Heart left ventricle (tissue), 16 donors: ENCODE results near the gene ADAMTS3. TPM values are rescaled to one million over a fixed set of nuclear protein-coding genes. Genes with fewer than 3 reads are reported as not detected.

Experiments
- ATAC-seq, 4 donors: fragments of 200-7000 bp; cut with Tn5 transposase; one replicate each; pipeline ENCODE4 v1.9.1; 2020 to 2022; ENCODE audit warnings: moderate library complexity in 4 of 4, mild to moderate bottlenecking in 3 of 4, moderate number of reproducible peaks in 1 of 4
- DNase-seq, 5 donors: peaks; one replicate each; pipeline ENCODE4 v3.0.0-alpha.2; 2020
- H3K27ac ChIP-seq, 12 donors: fragments of 200-600 bp; sonication (generic) in 4 of 12; one replicate each; pipeline versions ENCODE4 v1.5.0 to v1.8.0; 2016 to 2022; ENCODE audit warnings: mild to moderate bottlenecking in 2 of 12
- H3K27me3 ChIP-seq, 9 donors: fragments of 200-600 bp; sonication (generic) in 2 of 9; one replicate each; pipeline versions ENCODE4 v1.5.1 to v1.8.0; 2016 to 2022; ENCODE audit warnings: mild to moderate bottlenecking in 3 of 9
- H3K36me3 ChIP-seq, 9 donors: fragments of 200-600 bp; sonication (generic) in 2 of 9; one replicate each; pipeline versions ENCODE4 v1.5.0 to v1.8.0; 2018 to 2022; ENCODE audit warnings: mild to moderate bottlenecking in 2 of 9
- H3K4me1 ChIP-seq, 12 donors: fragments of 200-600 bp; sonication (generic) in 4 of 12; one replicate each; pipeline versions ENCODE4 v1.5.0 to v1.8.0; 2016 to 2022; ENCODE audit warnings: mild to moderate bottlenecking in 3 of 12
- H3K4me3 ChIP-seq, 12 donors: fragments of 200-600 bp; sonication (generic) in 4 of 12; one replicate each; pipeline versions ENCODE4 v1.5.0 to v1.8.0; 2017 to 2022; ENCODE audit warnings: mild to moderate bottlenecking in 9 of 12, moderate library complexity in 4 of 12
- H3K9me3 ChIP-seq, 12 donors: fragments of 200-600 bp; sonication (generic) in 4 of 12; one replicate each; pipeline versions ENCODE4 v1.5.0 to v1.8.0; 2016 to 2022; ENCODE audit warnings: mild to moderate bottlenecking in 1 of 12
- POLR2A ChIP-seq, 2 donors: fragments of 450-650 bp; IDR thresholded peaks; one replicate each; pipeline ENCODE4 v1.6.1; 2017; ENCODE audit warnings: antibody characterized with exemption in 2 of 2, mild to moderate bottlenecking in 2 of 2, moderate library complexity in 2 of 2
- WGBS, 4 donors: extraction: QIAGEN DNeasy Blood & Tissue Kit in 2 of 4; methylation state at CpG; one replicate each; pipeline versions ENCODE4 v1.1.5 to v1.1.7; 2013 to 2018; 5-methylcytosine and 5-hydroxymethylcytosine counted together
- intact Hi-C, 10 donors: fragments of 100-400 bp; cut with DNase I; formaldehyde crosslinking; loops; one replicate each; pipeline versions ENCODE4 v1.11.1 to v1.14.2; 2022
- polyA plus RNA-seq, 2 donors: library from polyadenylated mRNA; stranded (reverse); fragments of 200-250 nt; gene quantifications; one replicate each; pipeline ENCODE4 v1.2.3, GENCODE V29; 2013
- total RNA-seq, 9 donors: library from RNA; depleted of rRNA in 2 of 9; stranded (reverse); fragments of >200 nt in 2 of 9; fragmentation: NEBNext Ultra II Directional in 3 of 9; extraction: Animal tissue kit (Norgen Biotek cat#: 25700) in 3 of 9; gene quantifications; one replicate each; pipeline versions ENCODE4 v1.1.0 to v1.2.4, GENCODE V29; 2016 to 2023
- TF ChIP-seq, protein P1 (sequence below), 12 donors: fragments of 200-600 bp; sonication (generic) in 4 of 12; IDR thresholded peaks; one replicate each; pipeline versions ENCODE4 v1.5.0 to v1.8.0; 2018 to 2022; ENCODE audit warnings: antibody characterized with exemption in 12 of 12, mild to moderate bottlenecking in 5 of 12
- donor health status: ischemic (EF 13 %, LVEDD 7.1; RV severe dilation, severe dysfunction).
- donor health status: healthy with polysubstance abuse.
- donor health status: DM: no; HTN: yes; CAD: no.
- donor health status: DM: no; HTN: no; CAD: no.
- donor health status: ischemic (EF 25% LVEDD 6.9; RV normal size, moderate dysfunction).
- donor health status: ischemic (EF 25% LVEDD 5.7; RV mildly dilated, moderate dysfunction).
- donor health status: healthy.
- donor health status: DM: yes; HTN: yes; CAD: no.
- donor health status: ischemic (EF 35%, LVEDD 5.7; RV mildly dilated, moderate dysfunction).
- donor health status: nonischemic (EF 11% LVEDD 7.7; RV severe dilation, severe dysfunction).
- donor health status: DM: yes; HTN: yes; CAD: no.
- donor health status: PGD.
- donor health status: ischemic (EF 29% LVEDD 5.4; RV normal size, mild dysfunction).
- donor health status: nonischemic (EF 23%, LVEDD 6.1; RV moderate dilation, normal function).

ADAMTS3 gene
- total and polyA plus RNA-seq, 11 donors, result 0.08 to 3.3 (median 0.42) TPM; not detected in 1

DNA sequence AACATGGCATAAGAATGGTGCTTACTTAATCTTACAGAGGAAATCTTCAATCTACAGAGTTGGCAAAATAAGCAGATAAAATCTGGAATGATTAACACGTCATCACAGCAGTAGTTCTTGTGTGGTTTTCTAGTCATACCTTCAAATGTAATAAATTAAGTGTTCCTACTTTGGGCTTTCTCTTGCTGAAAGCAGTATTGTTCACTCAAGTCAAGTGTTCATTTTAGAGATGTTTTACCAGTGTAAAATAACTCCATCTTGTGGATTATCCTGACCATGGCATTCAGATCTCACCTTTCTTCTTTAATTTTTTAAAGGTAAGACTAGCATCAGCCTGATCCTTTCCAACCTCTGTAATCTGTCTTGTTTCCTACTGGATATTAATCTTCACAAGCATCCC is 72.9 kb downstream of the ADAMTS3 start:
- TF ChIP-seq, protein P1, sequence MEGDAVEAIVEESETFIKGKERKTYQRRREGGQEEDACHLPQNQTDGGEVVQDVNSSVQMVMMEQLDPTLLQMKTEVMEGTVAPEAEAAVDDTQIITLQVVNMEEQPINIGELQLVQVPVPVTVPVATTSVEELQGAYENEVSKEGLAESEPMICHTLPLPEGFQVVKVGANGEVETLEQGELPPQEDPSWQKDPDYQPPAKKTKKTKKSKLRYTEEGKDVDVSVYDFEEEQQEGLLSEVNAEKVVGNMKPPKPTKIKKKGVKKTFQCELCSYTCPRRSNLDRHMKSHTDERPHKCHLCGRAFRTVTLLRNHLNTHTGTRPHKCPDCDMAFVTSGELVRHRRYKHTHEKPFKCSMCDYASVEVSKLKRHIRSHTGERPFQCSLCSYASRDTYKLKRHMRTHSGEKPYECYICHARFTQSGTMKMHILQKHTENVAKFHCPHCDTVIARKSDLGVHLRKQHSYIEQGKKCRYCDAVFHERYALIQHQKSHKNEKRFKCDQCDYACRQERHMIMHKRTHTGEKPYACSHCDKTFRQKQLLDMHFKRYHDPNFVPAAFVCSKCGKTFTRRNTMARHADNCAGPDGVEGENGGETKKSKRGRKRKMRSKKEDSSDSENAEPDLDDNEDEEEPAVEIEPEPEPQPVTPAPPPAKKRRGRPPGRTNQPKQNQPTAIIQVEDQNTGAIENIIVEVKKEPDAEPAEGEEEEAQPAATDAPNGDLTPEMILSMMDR (IDR thresholded peaks at IDR 0.05), result peak in 1 of 12 donors; percentile 9
- no peak for TF ChIP-seq POLR2A (IDR thresholded peaks at IDR 0.05)
- no peaks in the 10 kb centered on the region for H3K27me3 ChIP-seq
- WGBS, 4 donors, result 58 to 83% (median 69%) methylated on average over 1 of the region's 1 CpG
- intact Hi-C loops, result no loop called here
- H3K4me3 ChIP-seq, result no peak overlapping the region
- no peaks in the 10 kb centered on the region for H3K4me1 ChIP-seq
- no peak for ATAC-seq
- H3K27ac ChIP-seq, result no peak overlapping the region
- no peaks in the 10 kb centered on the region for H3K36me3 ChIP-seq
- H3K9me3 ChIP-seq, result peaks cover 0 to 24% (median 1%) of the 10 kb centered on the region in 12 donors
- no peak for DNase-seq

GRCh38 chr4:72494156-72494555 is 74.9 kb downstream of the ADAMTS3 start:
- DNase-seq (no peak), ATAC-seq (no peak)
- intact Hi-C loops, result no loop called here
- no peaks in the 10 kb centered on the region for H3K4me1 ChIP-seq
- no peak overlapping the region for H3K4me3 ChIP-seq
- H3K9me3 ChIP-seq, result peaks cover 0 to 13% (median 0%) of the 10 kb centered on the region in 12 donors
- H3K27me3 ChIP-seq, result no peaks in the 10 kb centered on the region
- no peak overlapping the region for H3K27ac ChIP-seq
- no peaks in the 10 kb centered on the region for H3K36me3 ChIP-seq
- no peak for TF ChIP-seq POLR2A (IDR thresholded peaks at IDR 0.05)
- TF ChIP-seq, protein P1 (IDR thresholded peaks at IDR 0.05), result no peak

GRCh38 chr4:72489267-72489666 is 79.8 kb downstream of the ADAMTS3 start:
- TF ChIP-seq, protein P1 (IDR thresholded peaks at IDR 0.05), result no peak
- no peak for TF ChIP-seq POLR2A (IDR thresholded peaks at IDR 0.05)
- intact Hi-C loops, result no loop called here
- no peaks in the 10 kb centered on the region for H3K4me1 ChIP-seq

DNA sequence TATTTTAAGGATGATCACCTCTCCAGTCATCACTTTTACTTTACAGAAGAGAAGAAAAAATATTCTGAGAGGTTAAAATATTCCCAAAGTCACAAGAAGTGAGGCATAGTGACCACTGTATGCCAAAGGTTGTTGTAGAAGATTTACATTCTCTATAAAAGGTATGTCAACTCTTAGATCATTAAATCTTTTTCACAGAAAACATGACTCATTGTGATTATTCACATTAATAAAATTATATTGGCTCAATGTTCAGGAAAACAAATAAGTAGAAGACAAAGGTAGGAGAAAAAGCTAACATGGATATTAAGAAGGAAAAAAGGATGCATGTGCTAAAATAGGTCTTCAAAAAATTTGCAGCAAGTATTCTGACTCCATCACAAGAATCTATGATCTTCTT is 82.0 kb downstream of the ADAMTS3 start:
- intact Hi-C loops, result no loop called here
- Histone ChIP-seq H3K9me3 (peaks cover 0 to 12% (median 0%) of the 10 kb centered on the region in 12 donors), H3K36me3 (no peaks in the 10 kb centered on the region), H3K4me3 (no peak overlapping the region), H3K27me3 (no peaks in the 10 kb centered on the region), H3K27ac (no peak overlapping the region), H3K4me1 (no peaks in the 10 kb centered on the region)
- ATAC-seq, result no peak
- no peak for DNase-seq
- no peak for TF ChIP-seq POLR2A (IDR thresholded peaks at IDR 0.05)
- TF ChIP-seq, protein P1 (IDR thresholded peaks at IDR 0.05), result no peak

More at GRCh38 chr4:72489267-72489666, 79.8 kb downstream of the ADAMTS3 start:
- Histone ChIP-seq H3K9me3 (peaks cover 0 to 8% (median 0%) of the 10 kb centered on the region in 12 donors), H3K36me3 (no peaks in the 10 kb centered on the region), H3K27me3 (no peaks in the 10 kb centered on the region), H3K4me3 (no peak overlapping the region), H3K27ac (no peak overlapping the region)
- 62 to 72% (median 65%) methylated on average over 4 of the region's 4 CpGs for WGBS, 4 donors
- ATAC-seq (no peak), DNase-seq (no peak)
